HG03175 (cell line): ENCODE measurements around the gene PIEZO1.

ENCODE experiments used
- ATAC-seq: cut with Tn5 transposase; IDR thresholded peaks from one replicate; pipeline ENCODE4 v1.9.1; 2021; ENCODE audit warnings: mild to moderate bottlenecking, moderate library complexity; ENCODE audit not compliant: unreplicated experiment

Gene PIEZO1

GRCh38 chr16:88694221-88695087 is 90.6 kb downstream of the PIEZO1 start:
- ATAC-seq: no peak

DNA sequence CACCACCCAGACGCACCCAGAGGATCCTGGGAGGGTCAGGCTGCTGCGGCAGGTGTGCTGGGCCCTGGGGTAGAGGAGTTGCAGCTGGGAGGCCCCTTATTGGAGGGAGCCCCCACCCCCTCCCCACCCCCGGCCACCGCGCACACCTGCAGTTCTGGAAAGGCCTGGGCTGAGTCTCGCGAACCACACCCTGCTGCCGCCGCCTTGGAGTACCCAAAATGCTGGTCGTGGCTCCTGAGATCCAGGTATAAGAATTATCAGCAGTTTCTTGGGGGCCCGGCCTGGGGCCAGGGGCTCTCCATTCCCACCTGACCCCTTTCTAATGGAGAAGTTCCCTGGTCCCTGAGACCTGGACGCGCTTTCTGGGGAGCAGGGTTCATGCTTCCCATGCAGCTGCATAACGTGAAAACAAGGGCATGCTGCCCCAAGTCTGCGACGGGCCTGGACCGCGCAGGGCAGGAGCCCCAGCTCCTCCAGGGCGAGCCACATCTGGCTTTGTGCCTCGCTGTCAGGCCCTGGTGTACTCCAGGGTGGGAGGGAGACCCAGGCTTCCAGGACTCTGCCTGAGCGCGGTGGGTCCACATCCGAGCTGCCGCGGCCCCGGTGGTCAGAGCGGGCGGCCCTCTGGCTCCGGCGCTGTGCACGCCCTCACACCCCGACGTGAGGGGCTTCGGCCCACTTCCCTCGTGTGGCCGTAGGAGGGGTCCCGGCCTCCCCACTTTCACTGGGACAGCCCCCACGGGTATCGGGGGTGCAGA is 91.4 kb downstream of the PIEZO1 start:
- ATAC-seq: no peak

- no peak for ATAC-seq
Observed at GRCh38 chr16:88692861-88693260, 92.2 kb downstream of the PIEZO1 start.

GRCh38 chr16:88691924-88692560 is 93.0 kb downstream of the PIEZO1 start:
- ATAC-seq: no peak

DNA sequence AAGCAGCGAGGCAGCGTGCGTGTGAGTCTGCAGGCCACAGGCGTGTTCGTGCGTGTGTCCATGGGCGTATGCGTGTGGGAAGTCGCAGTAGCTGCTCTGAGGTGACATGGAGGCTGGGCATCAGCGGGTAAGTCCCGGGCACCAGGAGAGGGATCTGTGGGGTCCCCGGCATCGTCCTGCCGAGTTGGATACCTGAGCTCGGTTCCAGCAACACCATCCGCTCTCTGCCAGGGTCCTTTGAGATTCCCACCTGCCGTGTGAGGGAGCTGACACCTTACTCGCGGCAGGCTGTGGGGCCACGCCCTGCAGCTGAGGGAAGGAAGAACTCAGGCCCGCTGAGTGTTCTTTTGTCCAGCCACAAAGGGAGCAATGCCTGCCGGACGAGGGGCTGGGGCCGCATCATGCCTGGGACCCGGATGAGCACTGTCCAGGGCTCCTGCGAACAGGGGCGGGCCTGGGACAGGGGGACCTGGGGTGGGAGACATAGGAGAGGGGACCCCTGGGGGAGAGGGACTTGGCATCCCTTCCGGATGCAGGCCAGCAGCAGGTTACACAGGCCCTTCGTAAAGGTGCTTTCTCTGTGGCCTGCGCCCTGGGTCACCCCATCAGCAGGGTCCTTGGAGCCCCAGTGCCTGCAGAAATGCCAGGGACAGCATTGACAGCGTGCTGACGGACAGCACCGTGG is 93.7 kb downstream of the PIEZO1 start:
- ATAC-seq: no peak

- no peak for ATAC-seq
Observed at GRCh38 chr16:88690341-88691128, 94.5 kb downstream of the PIEZO1 start.

DNA sequence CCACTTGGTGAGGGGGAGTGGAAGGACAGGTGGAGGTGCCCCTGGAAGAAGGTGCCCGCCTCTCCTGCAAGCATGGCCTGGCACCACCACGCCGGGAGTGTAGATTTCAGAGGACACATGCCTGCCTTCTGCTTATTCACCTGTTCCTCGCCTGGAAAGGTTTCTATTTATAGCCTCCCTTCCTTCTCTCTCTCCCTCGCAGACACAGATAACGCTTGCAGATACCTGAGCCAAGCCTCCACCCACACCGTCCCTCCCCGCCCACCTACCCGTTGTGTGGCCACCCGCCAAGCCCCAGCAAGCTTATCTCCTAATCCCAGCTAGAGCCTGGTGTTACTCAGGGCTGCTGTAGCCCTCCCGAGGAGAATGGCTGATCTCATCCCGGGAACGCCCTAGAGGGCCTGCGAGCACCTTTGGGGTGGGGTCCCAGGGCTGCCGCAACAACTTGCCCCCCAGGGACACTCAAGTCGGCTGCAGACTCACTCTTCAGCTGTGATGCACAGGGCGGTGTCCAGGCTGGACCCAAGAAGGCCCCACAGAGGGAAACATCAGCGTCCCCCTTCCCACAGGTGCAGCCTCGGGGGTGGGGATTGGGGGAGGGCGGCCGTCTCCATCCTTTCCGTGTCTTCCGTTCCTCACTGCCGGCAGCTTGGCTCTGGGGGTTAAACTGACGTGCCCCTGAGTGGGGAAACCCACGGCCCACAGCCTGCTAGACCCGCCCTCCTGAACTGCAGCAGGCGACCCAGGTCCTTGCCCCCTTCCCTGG is 96.8 kb downstream of the PIEZO1 start:
- no peak for ATAC-seq

DNA sequence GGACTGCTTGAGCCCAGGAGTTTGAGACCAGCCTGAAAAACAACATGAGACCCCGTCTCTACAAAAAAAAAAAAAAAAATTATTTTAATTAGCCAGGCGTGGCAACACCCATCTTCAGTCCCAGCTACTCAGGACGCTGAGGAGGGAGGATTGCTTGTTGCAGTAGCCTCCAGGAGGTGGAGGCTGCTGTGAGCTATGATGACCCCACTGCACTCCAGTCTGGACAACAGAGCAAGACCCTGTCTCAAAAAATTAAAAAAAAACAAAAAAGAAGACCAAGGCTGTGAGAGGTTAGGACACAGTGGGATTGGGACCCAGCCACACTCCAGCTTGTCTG is 97.4 kb downstream of the PIEZO1 start:
- ATAC-seq: no peak

- ATAC-seq: no peak
Observed at GRCh38 chr16:88687254-88687576, 97.8 kb downstream of the PIEZO1 start.

DNA sequence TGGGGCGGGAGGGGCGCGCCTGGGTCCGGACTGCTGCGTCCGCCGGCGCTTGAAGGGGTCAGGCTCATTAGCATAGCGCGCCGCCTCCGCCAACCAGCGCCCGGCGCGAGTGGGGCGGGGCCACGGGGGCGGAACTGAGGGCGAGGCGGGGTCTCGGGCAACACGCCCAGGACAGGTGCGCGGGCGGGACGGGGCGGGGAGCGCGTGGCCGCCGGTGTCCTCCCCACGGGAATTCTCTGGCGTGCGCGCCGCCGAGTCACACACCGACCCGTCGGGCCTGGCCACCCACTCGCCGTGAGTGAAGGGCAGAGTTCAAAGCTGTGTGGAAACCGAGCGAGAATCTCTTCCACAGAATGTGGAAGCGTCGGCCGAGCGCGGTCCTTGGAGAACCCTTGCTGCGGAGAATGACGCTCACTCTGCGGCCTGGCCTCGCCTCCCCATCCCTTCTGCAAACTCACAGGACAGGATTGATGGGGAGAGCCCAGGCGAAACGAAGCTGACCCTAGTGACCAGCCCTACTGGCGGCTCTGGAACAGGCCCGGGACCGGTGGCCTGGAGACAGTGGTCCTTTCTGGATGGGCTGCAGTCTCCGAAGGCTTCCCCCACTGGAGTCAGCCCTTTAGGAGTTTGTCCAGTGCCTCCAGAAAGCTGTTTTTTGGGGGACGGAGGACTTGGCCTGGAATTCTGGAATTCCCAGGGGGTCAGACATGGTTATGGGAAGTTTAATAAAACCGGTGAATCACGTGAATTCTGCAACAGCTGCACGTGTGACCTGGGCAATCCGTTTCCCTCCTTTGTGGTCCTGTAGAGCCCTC is 98.4 kb downstream of the PIEZO1 start, which contains the start of gene SNAI3:
Gene SNAI3 (minus strand): TSS at position 69 of the 815 bp plus-strand sequence. CDS start 101 bp downstream, outside the sequence.
- ATAC-seq: peak; percentile 76

GRCh38 chr16:88686062-88686438 is 99.0 kb downstream of the PIEZO1 start:
- ATAC-seq: no peak

DNA sequence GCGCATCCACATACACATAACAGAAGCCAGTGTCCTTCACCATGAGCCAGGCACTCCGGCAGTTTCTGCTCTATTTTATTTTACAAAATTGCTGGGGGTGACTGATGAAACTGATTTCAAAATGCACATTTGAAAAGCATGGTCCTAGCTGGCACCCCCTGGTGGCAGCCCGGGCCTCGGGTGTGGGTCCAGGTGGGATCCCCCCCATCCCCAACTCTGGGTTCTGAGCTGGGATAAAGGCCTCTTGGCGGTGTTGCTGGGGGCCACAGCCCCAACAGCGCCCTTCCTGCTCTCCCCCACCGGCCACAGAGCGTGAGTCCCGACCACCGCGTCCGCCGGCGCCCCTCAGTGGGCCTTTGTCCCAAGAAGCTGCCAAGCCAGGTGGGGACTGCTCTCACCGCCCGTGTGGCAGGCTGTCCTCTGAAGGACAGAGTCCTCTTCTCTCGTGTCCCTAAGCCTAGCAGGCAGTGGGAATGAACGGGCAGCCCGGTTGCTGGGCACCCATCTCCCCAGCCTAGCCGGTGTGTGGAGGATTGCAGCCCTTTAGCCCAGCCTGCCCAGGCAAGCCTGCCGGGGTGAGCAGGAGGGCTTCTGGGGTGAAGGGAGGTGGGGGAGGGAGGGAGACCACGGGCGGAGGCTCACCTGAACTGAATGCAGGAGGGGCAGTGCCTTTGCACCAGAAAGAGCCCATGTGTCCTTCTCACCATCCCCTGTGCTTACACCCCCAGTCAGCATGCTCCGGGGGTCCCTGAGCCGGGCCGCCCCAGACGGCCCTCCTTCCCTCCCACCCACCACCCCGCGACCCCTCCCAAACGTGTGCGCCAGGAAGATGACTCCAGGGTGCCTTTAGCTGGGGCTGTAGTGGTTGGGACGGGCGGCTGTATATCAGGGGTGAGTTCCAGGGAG is 99.6 kb downstream of the PIEZO1 start:
- no peak for ATAC-seq

DNA sequence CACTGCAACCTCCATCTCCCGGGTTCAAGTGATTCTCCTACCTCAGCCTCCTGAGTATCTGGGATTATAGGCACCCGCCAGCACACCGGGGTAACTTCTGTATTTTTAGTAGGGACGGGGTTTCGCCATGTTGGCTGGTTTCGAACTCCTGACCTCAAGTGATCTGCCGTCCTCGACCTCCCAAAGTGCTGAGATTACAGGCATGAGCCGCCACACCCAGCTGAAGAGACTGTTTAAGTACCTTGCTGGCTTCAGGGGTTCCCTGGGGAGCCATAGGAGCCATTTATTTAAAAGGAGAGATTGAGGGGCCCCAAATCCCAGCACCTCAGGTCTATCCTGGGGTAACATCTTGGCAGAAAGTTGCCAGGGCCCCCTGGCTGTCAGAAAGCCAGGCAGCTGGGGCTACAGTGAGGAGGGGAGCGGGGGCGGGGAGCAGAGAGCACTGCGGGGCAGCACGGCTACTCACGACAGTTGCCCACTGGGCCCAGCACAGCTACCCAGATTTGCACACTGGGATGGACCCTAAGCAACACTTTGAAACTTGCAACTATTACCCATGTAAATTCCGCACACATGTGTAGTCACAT is 100.4 kb downstream of the PIEZO1 start:
- no peak for ATAC-seq

DNA sequence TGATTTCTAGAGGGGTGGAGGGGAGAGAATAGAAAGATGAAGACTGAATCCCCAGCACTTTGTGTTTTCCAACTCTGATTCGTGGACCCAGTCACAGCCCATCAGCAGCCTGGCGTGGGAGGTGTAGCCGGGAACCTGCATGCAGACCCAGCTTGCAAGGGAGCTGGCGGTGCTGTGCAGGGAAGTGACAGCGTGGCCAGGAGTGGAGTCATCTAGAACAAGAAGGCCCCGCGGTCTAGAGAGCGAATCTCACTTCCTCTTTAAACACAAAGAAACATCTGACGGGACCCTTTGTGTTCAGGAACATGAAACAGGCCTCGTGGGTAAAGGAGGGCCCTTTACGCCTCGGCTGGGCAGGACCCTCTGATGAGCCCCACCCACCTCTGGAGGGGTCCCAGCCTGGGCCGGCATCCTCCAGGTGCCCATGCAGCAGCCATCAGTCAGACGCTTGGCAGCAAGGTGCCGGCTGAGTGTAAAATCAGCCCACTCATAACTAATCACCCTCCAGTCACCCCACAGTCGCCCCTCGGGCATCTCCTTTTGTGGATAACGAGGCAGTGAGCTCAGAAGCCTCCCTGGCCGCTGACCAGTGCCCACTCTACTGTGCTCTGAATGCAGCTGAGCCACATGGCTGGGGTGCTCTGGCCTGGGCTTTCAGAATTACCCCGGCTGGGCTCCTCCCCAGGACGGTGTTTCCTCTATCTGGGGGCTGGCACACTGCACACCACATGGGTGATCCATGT is 103.1 kb downstream of the PIEZO1 start:
- ATAC-seq: peak; percentile 79

DNA sequence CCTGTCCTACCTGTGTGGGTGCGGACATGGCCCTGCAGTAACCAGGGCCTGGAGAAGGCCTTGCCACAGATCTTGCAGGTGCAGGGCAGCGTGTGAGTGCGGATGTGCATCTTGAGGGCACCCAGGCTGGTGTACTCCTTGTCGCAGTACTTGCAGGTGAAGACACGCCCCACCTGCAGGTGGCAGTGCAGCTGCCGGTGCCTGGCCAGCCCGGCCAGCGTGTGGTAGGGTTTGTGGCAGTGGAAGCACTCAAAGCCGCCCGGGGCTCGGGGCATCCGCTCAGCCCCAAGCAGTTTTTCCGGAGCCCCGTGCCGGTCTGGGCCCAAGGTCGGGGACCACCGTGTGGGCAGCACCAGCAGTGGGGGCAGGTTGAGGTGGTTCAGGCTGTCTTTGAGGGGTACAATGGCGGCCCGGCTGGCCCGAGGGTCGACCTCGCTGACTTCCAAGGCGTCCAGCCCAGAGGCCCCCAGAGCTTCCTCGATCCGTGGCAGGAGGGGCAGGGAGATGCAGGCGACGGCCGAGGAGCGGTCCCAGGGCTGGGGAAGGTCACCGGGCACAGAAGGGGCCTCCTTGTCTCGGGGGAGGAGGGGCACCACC is 103.8 kb downstream of the PIEZO1 start:
- peak; percentile 4 for ATAC-seq

- no peak for ATAC-seq
Observed at GRCh38 chr16:88680554-88681083, 104.4 kb downstream of the PIEZO1 start.
